Measurements from ENCODE around the gene SAMD8.

DNA sequence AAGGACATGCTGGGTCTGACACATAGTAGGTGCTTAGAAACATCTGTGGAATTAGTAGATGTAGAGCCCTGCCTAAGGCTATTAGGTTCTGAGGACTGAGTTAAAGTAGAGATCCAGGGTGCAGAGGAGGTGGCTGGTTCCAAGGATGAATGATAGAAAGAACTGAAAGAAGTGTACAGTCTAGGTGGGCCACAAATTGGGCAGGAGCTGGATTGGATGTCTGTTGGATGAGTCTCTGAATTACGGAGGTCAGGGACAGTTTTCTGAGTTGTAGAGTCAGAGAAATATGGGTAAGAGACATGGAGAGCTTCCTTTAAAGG, 2.0 kb upstream of the SAMD8 start:
- TF ChIP-seq, protein P1, sequence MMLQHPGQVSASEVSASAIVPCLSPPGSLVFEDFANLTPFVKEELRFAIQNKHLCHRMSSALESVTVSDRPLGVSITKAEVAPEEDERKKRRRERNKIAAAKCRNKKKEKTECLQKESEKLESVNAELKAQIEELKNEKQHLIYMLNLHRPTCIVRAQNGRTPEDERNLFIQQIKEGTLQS (IDR thresholded peaks at IDR 0.05; ENCODE audit: borderline replicate concordance, extremely low read depth, low read depth, low read length), result no peak
- TF ChIP-seq, protein P2, sequence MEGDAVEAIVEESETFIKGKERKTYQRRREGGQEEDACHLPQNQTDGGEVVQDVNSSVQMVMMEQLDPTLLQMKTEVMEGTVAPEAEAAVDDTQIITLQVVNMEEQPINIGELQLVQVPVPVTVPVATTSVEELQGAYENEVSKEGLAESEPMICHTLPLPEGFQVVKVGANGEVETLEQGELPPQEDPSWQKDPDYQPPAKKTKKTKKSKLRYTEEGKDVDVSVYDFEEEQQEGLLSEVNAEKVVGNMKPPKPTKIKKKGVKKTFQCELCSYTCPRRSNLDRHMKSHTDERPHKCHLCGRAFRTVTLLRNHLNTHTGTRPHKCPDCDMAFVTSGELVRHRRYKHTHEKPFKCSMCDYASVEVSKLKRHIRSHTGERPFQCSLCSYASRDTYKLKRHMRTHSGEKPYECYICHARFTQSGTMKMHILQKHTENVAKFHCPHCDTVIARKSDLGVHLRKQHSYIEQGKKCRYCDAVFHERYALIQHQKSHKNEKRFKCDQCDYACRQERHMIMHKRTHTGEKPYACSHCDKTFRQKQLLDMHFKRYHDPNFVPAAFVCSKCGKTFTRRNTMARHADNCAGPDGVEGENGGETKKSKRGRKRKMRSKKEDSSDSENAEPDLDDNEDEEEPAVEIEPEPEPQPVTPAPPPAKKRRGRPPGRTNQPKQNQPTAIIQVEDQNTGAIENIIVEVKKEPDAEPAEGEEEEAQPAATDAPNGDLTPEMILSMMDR (IDR thresholded peaks at IDR 0.05 in 2 of 3, conservative IDR thresholded peaks at IDR 0.05 in 1 of 3; ENCODE audit: control insufficient read depth in 2 of 3, extremely low read depth in 1 of 3, insufficient read depth in 1 of 3, low read depth in 3 of 3, low read length in 3 of 3), result no peak
- no peak for TF ChIP-seq SREBF2 (IDR thresholded peaks at IDR 0.05; ENCODE audit: low read length)
- TF ChIP-seq, protein P3, sequence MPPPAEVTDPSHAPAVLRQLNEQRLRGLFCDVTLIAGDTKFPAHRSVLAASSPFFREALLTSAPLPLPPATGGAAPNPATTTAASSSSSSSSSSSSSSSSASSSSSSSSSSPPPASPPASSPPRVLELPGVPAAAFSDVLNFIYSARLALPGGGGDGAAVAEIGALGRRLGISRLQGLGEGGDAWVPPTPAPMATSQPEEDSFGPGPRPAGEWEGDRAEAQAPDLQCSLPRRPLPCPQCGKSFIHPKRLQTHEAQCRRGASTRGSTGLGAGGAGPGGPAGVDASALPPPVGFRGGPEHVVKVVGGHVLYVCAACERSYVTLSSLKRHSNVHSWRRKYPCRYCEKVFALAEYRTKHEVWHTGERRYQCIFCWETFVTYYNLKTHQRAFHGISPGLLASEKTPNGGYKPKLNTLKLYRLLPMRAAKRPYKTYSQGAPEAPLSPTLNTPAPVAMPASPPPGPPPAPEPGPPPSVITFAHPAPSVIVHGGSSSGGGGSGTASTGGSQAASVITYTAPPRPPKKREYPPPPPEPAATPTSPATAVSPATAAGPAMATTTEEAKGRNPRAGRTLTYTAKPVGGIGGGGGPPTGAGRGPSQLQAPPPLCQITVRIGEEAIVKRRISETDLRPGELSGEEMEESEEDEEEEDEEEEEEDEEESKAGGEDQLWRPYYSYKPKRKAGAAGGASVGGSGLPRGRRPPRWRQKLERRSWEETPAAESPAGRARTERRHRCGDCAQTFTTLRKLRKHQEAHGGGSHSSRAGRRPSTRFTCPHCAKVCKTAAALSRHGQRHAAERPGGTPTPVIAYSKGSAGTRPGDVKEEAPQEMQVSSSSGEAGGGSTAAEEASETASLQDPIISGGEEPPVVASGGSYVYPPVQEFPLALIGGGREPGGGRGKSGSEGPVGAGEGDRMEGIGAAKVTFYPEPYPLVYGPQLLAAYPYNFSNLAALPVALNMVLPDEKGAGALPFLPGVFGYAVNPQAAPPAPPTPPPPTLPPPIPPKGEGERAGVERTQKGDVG (CRISPR knock-in tag; IDR thresholded peaks at IDR 0.05), result no peak
- no peak for TF ChIP-seq CHD4 (IDR thresholded peaks at IDR 0.05)
- TF ChIP-seq, protein P4, sequence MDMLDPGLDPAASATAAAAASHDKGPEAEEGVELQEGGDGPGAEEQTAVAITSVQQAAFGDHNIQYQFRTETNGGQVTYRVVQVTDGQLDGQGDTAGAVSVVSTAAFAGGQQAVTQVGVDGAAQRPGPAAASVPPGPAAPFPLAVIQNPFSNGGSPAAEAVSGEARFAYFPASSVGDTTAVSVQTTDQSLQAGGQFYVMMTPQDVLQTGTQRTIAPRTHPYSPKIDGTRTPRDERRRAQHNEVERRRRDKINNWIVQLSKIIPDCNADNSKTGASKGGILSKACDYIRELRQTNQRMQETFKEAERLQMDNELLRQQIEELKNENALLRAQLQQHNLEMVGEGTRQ (IDR thresholded peaks at IDR 0.05; ENCODE audit: borderline replicate concordance, low read depth, low read length), result no peak
- no peak for TF ChIP-seq CEBPB (IDR thresholded peaks at IDR 0.05; ENCODE audit: borderline replicate concordance in 1 of 2, low read depth in 2 of 2, low read length in 2 of 2)
- TF ChIP-seq POLR2A (IDR thresholded peaks at IDR 0.05; ENCODE audit: low read depth, low read length), result no peak
- no peak for TF ChIP-seq CHD2 (IDR thresholded peaks at IDR 0.05; ENCODE audit: borderline replicate concordance, low read depth, low read length)
- TF ChIP-seq, protein P5, sequence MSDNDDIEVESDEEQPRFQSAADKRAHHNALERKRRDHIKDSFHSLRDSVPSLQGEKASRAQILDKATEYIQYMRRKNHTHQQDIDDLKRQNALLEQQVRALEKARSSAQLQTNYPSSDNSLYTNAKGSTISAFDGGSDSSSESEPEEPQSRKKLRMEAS (IDR thresholded peaks at IDR 0.05; ENCODE audit: low read depth, low read length), result no peak
- no peak for TF ChIP-seq EZH2 (IDR thresholded peaks at IDR 0.05; ENCODE audit: borderline replicate concordance, control insufficient read depth, low read depth, low read length)
- TF ChIP-seq TCF7 (IDR thresholded peaks at IDR 0.05; ENCODE audit: borderline replicate concordance), result no peak
- TF ChIP-seq SUPT20H (IDR thresholded peaks at IDR 0.05; ENCODE audit: borderline replicate concordance, control insufficient read depth, low read depth, low read length), result no peak
- no peak for TF ChIP-seq RBBP5 (conservative IDR thresholded peaks at IDR 0.05)

Data from GM12878 (cell line).